HL-60 (cell line): ENCODE data around the gene CERS6.

Experiments used
- GABPA ChIP-seq: IDR thresholded peaks from 2 replicates; pipeline ENCODE4 v1.6.1; 2012; ENCODE audit warnings: low read depth
- POLR2AphosphoS5 ChIP-seq: IDR thresholded peaks from 2 replicates; pipeline ENCODE4 v1.6.1; 2012; ENCODE audit warnings: low read depth
- SPI1 ChIP-seq: IDR thresholded peaks from 2 replicates; pipeline ENCODE4 v1.6.1; 2012; ENCODE audit warnings: low read depth, mild to moderate bottlenecking, borderline replicate concordance
- TF ChIP-seq, protein P1 (sequence below): IDR thresholded peaks from one replicate; pipeline ENCODE4 v1.5.1; 2011; ENCODE audit warnings: low read length, control low read depth, inconsistent platforms; ENCODE audit not compliant: insufficient read depth
- TF ChIP-seq, protein P2 (sequence below): IDR thresholded peaks from 2 replicates; pipeline ENCODE4 v1.6.1; 2012; ENCODE audit warnings: low read depth; ENCODE audit not compliant: insufficient replicate concordance

DNA sequence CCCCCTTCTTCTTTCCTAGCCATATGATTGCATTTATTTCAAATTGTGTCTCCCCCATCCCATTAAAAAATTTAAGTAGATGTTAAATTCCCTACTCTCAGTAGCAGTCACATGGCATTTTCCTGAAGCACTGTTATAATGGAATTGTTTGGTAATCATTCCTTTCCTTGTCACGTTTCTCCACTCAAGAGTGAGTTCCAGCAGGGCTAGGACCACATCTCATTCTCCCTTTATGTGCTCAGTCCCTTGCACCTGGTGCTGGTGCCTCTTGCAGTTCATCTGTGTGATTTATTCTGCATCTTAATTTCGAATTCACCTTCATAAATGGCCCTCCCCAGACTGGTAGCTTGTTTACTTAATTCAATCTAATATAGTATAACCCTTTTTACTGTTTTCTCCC is 276.0 kb downstream of the CERS6 start:
- TF ChIP-seq, protein P1, sequence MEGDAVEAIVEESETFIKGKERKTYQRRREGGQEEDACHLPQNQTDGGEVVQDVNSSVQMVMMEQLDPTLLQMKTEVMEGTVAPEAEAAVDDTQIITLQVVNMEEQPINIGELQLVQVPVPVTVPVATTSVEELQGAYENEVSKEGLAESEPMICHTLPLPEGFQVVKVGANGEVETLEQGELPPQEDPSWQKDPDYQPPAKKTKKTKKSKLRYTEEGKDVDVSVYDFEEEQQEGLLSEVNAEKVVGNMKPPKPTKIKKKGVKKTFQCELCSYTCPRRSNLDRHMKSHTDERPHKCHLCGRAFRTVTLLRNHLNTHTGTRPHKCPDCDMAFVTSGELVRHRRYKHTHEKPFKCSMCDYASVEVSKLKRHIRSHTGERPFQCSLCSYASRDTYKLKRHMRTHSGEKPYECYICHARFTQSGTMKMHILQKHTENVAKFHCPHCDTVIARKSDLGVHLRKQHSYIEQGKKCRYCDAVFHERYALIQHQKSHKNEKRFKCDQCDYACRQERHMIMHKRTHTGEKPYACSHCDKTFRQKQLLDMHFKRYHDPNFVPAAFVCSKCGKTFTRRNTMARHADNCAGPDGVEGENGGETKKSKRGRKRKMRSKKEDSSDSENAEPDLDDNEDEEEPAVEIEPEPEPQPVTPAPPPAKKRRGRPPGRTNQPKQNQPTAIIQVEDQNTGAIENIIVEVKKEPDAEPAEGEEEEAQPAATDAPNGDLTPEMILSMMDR: no peak
- TF ChIP-seq, protein P2, sequence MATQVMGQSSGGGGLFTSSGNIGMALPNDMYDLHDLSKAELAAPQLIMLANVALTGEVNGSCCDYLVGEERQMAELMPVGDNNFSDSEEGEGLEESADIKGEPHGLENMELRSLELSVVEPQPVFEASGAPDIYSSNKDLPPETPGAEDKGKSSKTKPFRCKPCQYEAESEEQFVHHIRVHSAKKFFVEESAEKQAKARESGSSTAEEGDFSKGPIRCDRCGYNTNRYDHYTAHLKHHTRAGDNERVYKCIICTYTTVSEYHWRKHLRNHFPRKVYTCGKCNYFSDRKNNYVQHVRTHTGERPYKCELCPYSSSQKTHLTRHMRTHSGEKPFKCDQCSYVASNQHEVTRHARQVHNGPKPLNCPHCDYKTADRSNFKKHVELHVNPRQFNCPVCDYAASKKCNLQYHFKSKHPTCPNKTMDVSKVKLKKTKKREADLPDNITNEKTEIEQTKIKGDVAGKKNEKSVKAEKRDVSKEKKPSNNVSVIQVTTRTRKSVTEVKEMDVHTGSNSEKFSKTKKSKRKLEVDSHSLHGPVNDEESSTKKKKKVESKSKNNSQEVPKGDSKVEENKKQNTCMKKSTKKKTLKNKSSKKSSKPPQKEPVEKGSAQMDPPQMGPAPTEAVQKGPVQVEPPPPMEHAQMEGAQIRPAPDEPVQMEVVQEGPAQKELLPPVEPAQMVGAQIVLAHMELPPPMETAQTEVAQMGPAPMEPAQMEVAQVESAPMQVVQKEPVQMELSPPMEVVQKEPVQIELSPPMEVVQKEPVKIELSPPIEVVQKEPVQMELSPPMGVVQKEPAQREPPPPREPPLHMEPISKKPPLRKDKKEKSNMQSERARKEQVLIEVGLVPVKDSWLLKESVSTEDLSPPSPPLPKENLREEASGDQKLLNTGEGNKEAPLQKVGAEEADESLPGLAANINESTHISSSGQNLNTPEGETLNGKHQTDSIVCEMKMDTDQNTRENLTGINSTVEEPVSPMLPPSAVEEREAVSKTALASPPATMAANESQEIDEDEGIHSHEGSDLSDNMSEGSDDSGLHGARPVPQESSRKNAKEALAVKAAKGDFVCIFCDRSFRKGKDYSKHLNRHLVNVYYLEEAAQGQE: no peak
- TF ChIP-seq SPI1 (no peak), POLR2AphosphoS5 (no peak), GABPA (no peak)
